Limb (tissue), 2 donors: Measurements from ENCODE around the gene APOA4.

Experiments
- DNase-seq, 2 donors: peaks; one replicate each; pipeline ENCODE4 v3.0.0-alpha.2; 2016; ENCODE audit errors: extremely low spot score in 2 of 2

The APOA4 gene

DNA sequence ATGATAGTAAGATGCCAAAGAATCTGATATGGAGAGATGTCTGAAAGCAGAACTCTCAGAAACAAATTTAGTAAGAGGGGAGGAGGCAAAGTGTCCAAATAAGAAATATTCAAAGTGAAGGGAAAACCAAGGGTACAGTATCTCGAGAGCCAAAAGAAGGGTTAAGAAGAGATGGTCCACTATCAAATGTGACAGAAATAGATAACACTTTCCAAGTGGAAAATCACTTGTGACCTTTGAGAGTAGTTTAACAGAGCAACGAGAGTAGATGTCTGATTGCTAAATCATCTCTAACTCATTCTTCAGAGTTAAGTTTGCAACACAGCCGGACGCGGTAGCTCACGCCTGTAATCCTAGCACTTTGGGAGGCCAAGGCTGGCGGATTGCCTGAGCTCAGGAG lies 46.0 kb downstream of the APOA4 start:
- no peak for DNase-seq

GRCh38 chr11:116776522-116776984 lies 46.6 kb downstream of the APOA4 start:
- no peak for DNase-seq

- DNase-seq: no peak
Measured at GRCh38 chr11:116775975-116776374, 47.1 kb downstream of the APOA4 start.

DNA sequence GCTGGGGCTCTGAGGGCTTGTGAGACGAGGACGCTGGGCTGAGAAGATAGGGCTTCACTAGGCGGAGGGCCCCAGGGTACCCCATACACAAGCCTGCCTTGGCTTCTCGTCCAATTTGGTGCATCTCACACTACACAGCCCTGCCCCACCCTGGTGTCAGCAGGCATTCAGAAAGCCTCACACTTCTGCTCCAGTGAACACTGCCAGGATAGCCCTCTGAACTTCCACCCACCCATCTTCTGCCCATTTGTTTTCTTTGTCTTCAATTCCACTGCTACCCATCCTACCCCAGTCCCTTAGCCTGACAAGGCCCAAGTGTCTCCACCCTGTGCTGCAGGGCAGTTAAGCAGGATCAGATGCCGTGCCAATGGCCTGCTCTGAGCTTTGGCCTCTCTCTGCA lies 48.4 kb downstream of the APOA4 start:
- DNase-seq: no peak

GRCh38 chr11:116773203-116774097 lies 49.7 kb downstream of the APOA4 start:
- no peak for DNase-seq

GRCh38 chr11:116772443-116773202 lies 50.5 kb downstream of the APOA4 start, which contains the start of gene BUD13:
TSS of gene BUD13 (minus strand) at chr11:116772987. CDS start at chr11:116772964, 23 bp downstream.
- peak; percentile 84 to 96 for DNase-seq

- no peak for DNase-seq
Measured at GRCh38 chr11:116771935-116772334, 51.2 kb downstream of the APOA4 start.
